Spleen (tissue), 7 donors: ENCODE results near the gene IDUA.

Experiments used
- POLR2A ChIP-seq, 3 donors: fragments of 450-650 bp; IDR thresholded peaks; one replicate each; pipeline ENCODE4 v1.5.1; 2017; ENCODE audit warnings: antibody characterized with exemption in 3 of 3, mild to moderate bottlenecking in 1 of 3
- POLR2AphosphoS5 ChIP-seq, 3 donors: sonication (generic); formaldehyde crosslinking; IDR thresholded peaks; one replicate each; pipeline ENCODE4 v1.5.1; 2017; ENCODE audit warnings: antibody characterized with exemption in 3 of 3
- TF ChIP-seq, protein P1 (sequence below), 11 experiments: fragments of 200-600 bp in 7 of 11; fragments of 450-650 bp in 4 of 11; sonication (generic) in 4 of 11; IDR thresholded peaks in 8 of 11; conservative IDR thresholded peaks in 3 of 11; 1 replicate in 7 of 11; 2 replicates in 4 of 11; pipeline versions ENCODE4 v1.4.0 to v1.8.0; 2016 to 2021; ENCODE audit warnings: antibody characterized with exemption in 11 of 11, inconsistent platforms in 4 of 11, mild to moderate bottlenecking in 1 of 11
- donor health status: DM: no; HTN: no; CAD: no; lungs with moderate emphysema.
- donor health status: DM: no; HTN: no; CAD: no.
- donor health status: DM: no; HTN: no; CAD: no.

DNA sequence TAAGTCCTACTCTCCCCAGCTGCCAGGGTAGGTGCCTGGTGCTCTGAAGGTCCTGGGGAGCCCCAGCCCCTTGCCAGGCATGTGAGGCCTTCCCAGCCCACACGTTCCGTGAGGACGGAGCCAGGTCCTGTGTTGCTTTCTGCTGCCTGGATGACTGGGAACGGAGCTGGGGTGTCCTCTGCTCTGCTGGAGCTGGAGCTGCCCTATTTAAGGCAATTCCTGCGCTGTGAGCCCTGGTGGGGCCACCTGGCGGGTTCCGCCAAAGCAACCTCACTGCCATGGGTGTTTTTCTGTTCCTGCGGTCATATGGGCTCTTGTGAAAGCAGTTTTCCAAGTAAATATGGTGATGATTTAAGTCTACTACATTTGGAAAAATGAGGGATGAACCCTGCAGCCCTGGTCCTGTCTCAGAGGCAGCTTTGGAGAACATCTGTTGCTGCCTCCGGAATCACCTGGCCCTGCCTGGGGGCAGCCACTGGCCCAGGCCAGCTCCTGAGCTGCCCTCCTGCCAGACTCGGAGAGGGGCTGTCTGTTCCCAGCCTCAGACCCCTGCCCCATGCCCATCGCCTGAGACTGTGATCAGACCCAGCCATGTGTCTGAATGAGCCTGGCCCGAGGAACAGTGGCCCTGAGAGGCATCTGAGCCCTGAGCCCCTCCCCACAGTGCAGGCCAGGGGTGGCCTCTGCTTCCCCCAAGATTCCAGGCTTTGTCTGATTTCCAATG is 57.8 kb downstream of the IDUA start:
- no peak for TF ChIP-seq POLR2AphosphoS5 (IDR thresholded peaks at IDR 0.05)
- TF ChIP-seq POLR2A (IDR thresholded peaks at IDR 0.05), result no peak
- TF ChIP-seq, protein P1, sequence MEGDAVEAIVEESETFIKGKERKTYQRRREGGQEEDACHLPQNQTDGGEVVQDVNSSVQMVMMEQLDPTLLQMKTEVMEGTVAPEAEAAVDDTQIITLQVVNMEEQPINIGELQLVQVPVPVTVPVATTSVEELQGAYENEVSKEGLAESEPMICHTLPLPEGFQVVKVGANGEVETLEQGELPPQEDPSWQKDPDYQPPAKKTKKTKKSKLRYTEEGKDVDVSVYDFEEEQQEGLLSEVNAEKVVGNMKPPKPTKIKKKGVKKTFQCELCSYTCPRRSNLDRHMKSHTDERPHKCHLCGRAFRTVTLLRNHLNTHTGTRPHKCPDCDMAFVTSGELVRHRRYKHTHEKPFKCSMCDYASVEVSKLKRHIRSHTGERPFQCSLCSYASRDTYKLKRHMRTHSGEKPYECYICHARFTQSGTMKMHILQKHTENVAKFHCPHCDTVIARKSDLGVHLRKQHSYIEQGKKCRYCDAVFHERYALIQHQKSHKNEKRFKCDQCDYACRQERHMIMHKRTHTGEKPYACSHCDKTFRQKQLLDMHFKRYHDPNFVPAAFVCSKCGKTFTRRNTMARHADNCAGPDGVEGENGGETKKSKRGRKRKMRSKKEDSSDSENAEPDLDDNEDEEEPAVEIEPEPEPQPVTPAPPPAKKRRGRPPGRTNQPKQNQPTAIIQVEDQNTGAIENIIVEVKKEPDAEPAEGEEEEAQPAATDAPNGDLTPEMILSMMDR (IDR thresholded peaks at IDR 0.05 in 8 of 11, conservative IDR thresholded peaks at IDR 0.05 in 3 of 11), result no peak
